Islet precursor cell (in vitro differentiated cells): ENCODE results near the gene SSX1.
"Not testable (repeated sequence)": the region's sequence is repeated elsewhere in the genome, so short reads cannot be mapped to it uniquely, and the experiment has no call there.

Experiments
- DNase-seq: peaks from one replicate; pipeline ENCODE4 v3.0.0-alpha.2; 2018

SSX1 gene, protein sequence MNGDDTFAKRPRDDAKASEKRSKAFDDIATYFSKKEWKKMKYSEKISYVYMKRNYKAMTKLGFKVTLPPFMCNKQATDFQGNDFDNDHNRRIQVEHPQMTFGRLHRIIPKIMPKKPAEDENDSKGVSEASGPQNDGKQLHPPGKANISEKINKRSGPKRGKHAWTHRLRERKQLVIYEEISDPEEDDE

DNA sequence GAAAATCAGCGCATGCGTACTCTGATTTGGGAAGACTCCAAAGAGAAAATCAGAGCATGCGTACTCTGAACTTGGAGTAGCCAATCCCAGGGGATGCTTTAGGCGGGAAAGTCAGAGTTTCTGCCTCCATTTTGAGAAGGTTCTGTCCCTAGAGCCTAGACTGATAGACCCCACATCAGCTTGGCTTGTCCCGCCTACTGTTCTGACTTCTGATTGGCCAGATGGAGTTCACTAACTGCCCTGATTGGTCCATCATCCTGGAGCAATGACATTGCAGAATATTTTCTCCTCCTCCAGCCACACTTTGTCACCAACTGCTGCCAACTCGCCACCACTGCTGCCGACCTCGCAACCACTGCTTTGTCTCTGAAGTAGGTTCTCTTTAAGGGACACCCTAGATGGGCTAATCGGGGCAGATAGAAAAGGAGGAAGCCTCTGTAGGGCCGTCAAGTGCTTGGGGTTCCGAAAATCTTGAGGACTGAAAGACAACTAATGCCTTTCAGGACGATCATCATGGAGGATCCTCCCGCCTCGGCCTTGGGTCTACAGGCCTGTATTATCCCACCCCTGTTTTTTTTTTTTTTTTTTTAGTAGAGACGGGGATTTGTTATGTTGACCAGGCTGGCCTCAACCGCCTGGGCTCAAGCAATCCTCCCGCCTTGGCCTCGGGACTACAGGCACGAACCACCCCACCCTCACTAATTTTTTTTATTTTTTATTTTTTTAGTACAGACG is at the start of gene SSX1:
Gene SSX1, plus strand, starts transcription at position 331 of the 735 bp plus-strand sequence. CDS start 1,850 bp downstream, outside the sequence.
- not testable (repeated sequence) for DNase-seq

DNA sequence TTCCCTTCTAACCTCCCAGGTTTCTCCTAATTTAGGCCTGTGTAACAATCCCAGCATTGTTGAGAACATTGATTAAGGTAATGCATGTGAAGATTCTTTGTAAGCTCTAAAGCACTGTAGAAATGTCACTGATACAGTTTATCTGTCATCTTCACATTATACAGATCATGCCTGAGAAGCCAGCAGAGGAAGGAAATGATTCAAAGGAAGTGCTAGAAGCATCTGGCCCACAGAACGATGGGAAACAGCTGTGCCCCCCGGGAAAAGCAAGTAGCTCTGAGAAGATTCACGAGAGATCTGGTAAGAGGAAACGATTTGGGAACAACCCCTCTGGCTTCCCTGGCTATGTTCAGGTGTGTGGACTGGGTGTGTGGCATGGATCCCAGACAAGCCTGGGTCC is 40.9 kb upstream of the SSX1 start:
- not testable (repeated sequence) for DNase-seq

DNA sequence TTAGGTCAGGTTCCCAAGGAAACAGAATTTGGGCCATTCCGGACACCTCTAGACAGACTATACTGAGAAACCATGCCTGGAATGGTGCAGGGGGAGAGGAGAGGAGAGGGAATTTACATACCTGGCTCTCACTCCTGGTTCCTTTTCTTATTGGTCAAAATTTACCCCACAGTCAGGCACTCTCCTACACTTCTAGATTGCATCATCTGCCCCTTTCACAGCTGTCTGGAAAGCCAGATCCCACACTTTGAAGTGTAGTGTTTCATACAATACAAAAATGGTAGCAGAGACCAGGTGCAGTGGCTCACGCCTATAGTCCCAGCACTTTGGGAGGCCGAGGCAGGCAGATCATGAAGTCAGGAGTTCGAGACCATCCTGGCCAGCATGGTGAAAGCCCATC is 31.0 kb upstream of the SSX1 start:
- not testable (repeated sequence) for DNase-seq

DNA sequence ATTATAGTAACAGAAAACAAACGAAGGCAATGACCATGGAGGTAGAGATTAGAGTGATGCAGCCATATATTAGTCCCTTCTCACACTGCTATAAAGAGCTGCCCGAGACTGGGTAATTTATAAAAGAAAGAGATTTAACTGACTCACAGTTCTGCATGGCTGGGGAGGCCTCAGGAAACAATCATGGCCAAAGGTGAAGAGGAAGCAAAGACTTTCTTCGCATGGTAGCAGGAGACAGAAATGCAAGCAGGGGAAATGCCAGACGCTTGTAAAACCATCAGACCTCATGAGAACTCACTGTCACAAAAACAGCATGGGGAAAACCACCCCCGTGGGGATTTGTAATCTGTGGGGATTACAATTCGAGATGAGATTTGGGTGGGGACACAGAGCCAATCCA is 2.2 kb upstream of the SSX1 start:
- not testable (repeated sequence) for DNase-seq

DNA sequence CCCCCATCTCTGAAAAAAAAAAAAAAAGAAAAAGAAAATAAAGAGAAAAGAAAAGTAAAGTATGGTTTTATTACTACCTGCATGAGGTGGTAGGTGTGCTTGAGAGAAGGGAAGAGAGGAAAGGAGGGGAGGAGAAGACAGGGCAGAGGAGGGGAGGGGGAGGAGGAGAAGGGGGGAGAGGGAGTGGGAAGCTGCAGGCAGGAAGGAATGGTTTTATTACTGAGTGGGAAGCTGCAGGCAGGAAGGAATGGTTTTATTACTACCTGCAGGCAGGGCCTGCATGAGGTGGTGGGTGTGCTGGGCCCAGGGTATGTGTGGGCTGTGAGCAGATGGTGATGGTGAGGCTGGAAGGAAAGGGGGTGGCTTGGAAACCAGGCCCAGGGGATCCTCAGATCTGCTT is 19.2 kb downstream of the SSX1 start:
- DNase-seq = not testable (repeated sequence)

DNA sequence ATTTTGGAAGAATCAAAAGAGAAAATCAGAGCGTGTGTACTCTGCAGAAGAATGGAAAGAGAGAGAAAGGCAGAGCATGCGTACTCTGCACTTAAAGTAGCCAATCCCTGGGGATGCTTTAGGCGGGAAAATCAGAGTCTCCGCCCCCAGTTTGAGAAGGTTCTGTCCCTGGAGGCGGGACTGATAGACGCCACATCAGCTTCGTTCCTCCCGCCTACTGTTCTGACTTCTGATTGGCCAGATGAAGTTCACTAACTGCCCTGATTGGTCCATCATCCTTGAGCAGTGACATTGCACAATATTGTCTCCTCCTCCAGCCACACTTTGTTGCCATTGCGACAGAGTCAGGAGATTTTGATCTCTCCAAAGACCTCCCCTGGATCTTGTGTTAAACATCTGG is 23.8 kb downstream of the SSX1 start:
- DNase-seq = no peak

DNA sequence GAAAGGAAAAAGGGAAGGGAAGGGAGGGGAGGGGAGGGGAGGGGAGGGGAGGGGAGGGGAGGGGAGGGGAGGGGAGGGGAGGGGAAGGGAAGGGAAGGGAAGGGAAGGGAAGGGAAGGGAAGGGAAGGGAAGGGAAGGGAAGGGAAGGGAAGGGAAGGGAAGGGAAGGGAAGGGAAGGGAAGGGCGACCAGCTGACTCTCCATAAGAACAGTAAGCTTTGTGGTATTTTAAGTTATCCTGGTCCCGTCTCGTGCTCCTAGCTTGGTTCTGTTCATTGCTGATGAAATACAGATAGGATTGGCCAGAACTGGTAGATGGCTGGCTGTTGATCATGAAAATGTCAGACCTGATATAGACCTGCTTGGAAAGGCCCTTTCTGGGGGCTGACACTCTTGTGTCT is 25.5 kb downstream of the SSX1 start:
- DNase-seq = not testable (repeated sequence)

DNA sequence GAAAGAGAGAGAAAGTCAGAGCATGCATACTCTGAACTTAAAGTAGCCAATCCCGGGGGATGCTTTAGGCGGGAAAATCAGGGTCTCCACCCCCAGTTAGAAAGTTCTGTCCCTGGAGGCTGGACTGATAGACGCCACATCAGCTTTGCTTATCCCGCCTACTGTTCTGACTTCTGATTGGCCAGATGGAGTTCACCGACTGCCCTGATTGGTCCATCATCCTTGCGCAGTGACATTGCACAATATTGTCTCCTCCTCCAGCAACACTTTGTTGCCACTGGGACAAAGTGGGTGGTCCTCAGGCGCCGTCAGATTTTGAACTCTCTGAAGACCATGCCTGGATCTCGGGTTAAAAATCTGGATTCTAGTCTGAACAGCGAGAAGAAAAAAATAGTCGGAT is 51.0 kb downstream of the SSX1 start:
- no peak for DNase-seq

DNA sequence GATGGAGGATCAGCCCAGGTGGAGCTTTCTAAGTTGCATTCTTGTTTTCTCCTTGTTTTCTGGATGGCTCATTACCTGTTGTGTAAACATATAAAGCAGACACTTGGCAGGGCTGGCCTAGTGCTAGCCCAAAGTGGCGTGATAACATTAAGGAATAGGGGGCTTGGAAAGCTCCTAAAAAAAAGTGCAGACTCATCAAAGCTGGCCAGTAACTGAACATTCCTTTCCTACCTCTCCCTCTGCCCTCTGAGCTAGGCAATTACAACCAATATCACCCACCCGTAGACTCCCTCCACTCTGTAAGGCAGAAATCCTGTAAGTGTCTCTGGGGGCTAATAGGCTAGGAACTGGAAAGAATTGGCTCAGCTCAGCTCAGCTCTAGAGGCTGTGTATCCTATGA is 58.8 kb downstream of the SSX1 start:
- not testable (repeated sequence) for DNase-seq
